T-helper 17 cell (primary cell): Measurements from ENCODE around the gene ADH4. TPM values are rescaled to one million over a fixed set of nuclear protein-coding genes. Genes with fewer than 3 reads are reported as not detected.

Experiments used
- total RNA-seq, 4 donors: library from RNA in 2 of 4; stranded (reverse) in 2 of 4; gene quantifications; one replicate each; pipeline ENCODE4 v1.2.3 and lab custom pipeline; 2022 to 2026

Gene ADH4
- total RNA-seq, 2 donors from 2014 or later: not detected

Other genes with a start within 250 kb of the ADH4 start
- gene EIF4E, start 215.2 kb downstream of the ADH4 start, total RNA-seq: 10 to 100 TPM; 50.5 to 51.1 TPM
- gene METAP1, start 148.6 kb downstream of the ADH4 start, total RNA-seq: 10 to 100 TPM; 37.2 to 40.1 TPM
- 10 to 100 TPM; 39.5 to 45.9 TPM for gene ADH5, start 55.5 kb downstream of the ADH4 start, total RNA-seq
- gene ADH6, start 74.9 kb upstream of the ADH4 start, total RNA-seq: not detected
- gene ADH1A, start 146.7 kb upstream of the ADH4 start, total RNA-seq: not detected
- gene ADH1B, start 177.1 kb upstream of the ADH4 start, total RNA-seq: not detected
- gene ADH1C, start 208.4 kb upstream of the ADH4 start, total RNA-seq: not detected